Epithelial cell of proximal tubule (primary cell): Measurements from ENCODE around the gene SPATA18. TPM values are rescaled to one million over a fixed set of nuclear protein-coding genes. Genes with fewer than 3 reads are reported as not detected.

Experiments used
- DNase-seq: peaks from one replicate; pipeline ENCODE4 v3.0.0-alpha.2; 2011; ENCODE audit warnings: low read depth
- H3K4me3 ChIP-seq: 2 replicates; pipeline ENCODE4 v1.5.1; 2011; ENCODE audit warnings: low read depth, mild to moderate bottlenecking, low read length
- CTCF ChIP-seq: conservative IDR thresholded peaks from 2 replicates; pipeline ENCODE4 v1.5.1; 2012; ENCODE audit warnings: low read depth, mild to moderate bottlenecking, low read length
- total RNA-seq: library from RNA; depleted of rRNA; stranded (reverse); fragments of >200 nt; gene quantifications from 2 replicates; pipeline ENCODE4 v1.2.3, GENCODE V29; 2015

Gene SPATA18
- total RNA-seq, 1 donor from 2014 or later, result 8.5 TPM

- no peak for DNase-seq
- no peak overlapping the region for H3K4me3 ChIP-seq
- no peak for TF ChIP-seq CTCF
Measured at GRCh38 chr4:52012651-52013050, 38.5 kb upstream of the SPATA18 start.

GRCh38 chr4:52014903-52015302, 36.2 kb upstream of the SPATA18 start:
- DNase-seq, result no peak
- H3K4me3 ChIP-seq, result no peak overlapping the region
- TF ChIP-seq CTCF, result no peak

GRCh38 chr4:52015366-52015765, 35.7 kb upstream of the SPATA18 start:
- peak; percentile 32 for TF ChIP-seq CTCF
- H3K4me3 ChIP-seq, result no peak overlapping the region
- no peak for DNase-seq

GRCh38 chr4:52016981-52017380, 34.1 kb upstream of the SPATA18 start:
- H3K4me3 ChIP-seq, result no peak overlapping the region
- TF ChIP-seq CTCF, result no peak
- DNase-seq, result no peak

GRCh38 chr4:52017814-52018213, 33.3 kb upstream of the SPATA18 start:
- no peak for TF ChIP-seq CTCF
- no peak overlapping the region for H3K4me3 ChIP-seq
- no peak for DNase-seq

GRCh38 chr4:52019936-52020657, 31.0 kb upstream of the SPATA18 start, which contains the start of gene LRRC66:
Gene LRRC66 (minus strand): TSS chr4:52020363. CDS start chr4:52017613, 2,750 bp downstream.
- DNase-seq, result no peak
- no peak within 1 kb of the TSS for H3K4me3 ChIP-seq
- no peak for TF ChIP-seq CTCF

- no peak for TF ChIP-seq CTCF
- H3K4me3 ChIP-seq, result no peak overlapping the region
- no peak for DNase-seq
Measured at GRCh38 chr4:52028970-52029369, 22.1 kb upstream of the SPATA18 start.
